Memory B cell (primary cell): ENCODE measurements around the gene LTB4R.

Experiments
- ATAC-seq: fragments of 150-1000 bp; cut with Tn5 transposase; 2 replicates; pipeline ENCODE4 v1.10.0; 2021; ENCODE audit warnings: low read depth, mild to moderate bottlenecking, moderate library complexity
- DNase-seq, 2 donors: peaks; one replicate each; pipeline ENCODE4 v3.0.0; 2022; ENCODE audit warnings: low spot score in 2 of 2
- H3K27ac Mint-ChIP-seq: one replicate; pipeline ENCODE4 v1.8.0; 2022; ENCODE audit warnings: mild to moderate bottlenecking, moderate library complexity, mixed read lengths
- H3K27me3 Mint-ChIP-seq: one replicate; pipeline ENCODE4 v1.8.0; 2022; ENCODE audit warnings: mixed read lengths
- H3K36me3 Mint-ChIP-seq: one replicate; pipeline ENCODE4 v1.8.0; 2022; ENCODE audit warnings: mild to moderate bottlenecking, mixed read lengths
- H3K4me1 Mint-ChIP-seq: one replicate; pipeline ENCODE4 v1.8.0; 2022; ENCODE audit warnings: mixed read lengths
- H3K4me3 Mint-ChIP-seq: one replicate; pipeline ENCODE4 v1.8.0; 2022; ENCODE audit warnings: mild to moderate bottlenecking, moderate library complexity, mixed read lengths
- H3K9me3 Mint-ChIP-seq: one replicate; pipeline ENCODE4 v1.8.0; 2022; ENCODE audit warnings: mixed read lengths

The LTB4R gene

GRCh38 chr14:24304019-24304387 lies 7.3 kb upstream of the LTB4R start:
- ATAC-seq (no peak), DNase-seq (no peak)
- peaks cover 40% of the 10 kb centered on the region for H3K36me3 Mint-ChIP-seq
- no peak overlapping the region for H3K27ac Mint-ChIP-seq
- H3K4me1 Mint-ChIP-seq, result peaks cover 26% of the 10 kb centered on the region
- no peak overlapping the region for H3K4me3 Mint-ChIP-seq
- H3K27me3 Mint-ChIP-seq, result no peaks in the 10 kb centered on the region
- no peaks in the 10 kb centered on the region for H3K9me3 Mint-ChIP-seq

GRCh38 chr14:24307156-24307574 lies 4.1 kb upstream of the LTB4R start:
- ATAC-seq (no peak), DNase-seq (no peak)
- H3K36me3 Mint-ChIP-seq, result peaks cover 38% of the 10 kb centered on the region
- no peaks in the 10 kb centered on the region for H3K9me3 Mint-ChIP-seq
- H3K27me3 Mint-ChIP-seq, result no peaks in the 10 kb centered on the region
- peak overlapping the region; percentile 67 for H3K27ac Mint-ChIP-seq
- H3K4me3 Mint-ChIP-seq, result no peak overlapping the region
- peaks cover 31% of the 10 kb centered on the region for H3K4me1 Mint-ChIP-seq

GRCh38 chr14:24307575-24308341 lies 3.5 kb upstream of the LTB4R start, which contains the start of gene CIDEB:
TSS of gene CIDEB (minus strand) at chr14:24307977. CDS start at chr14:24307858, 119 bp downstream.
- Mint-ChIP-seq H3K9me3 (no peaks in the 10 kb centered on the region), H3K4me1 (peaks cover 35% of the 10 kb centered on the region), H3K27ac (peak within 1 kb of the TSS; percentile 75), H3K27me3 (no peaks in the 10 kb centered on the region), H3K4me3 (no peak within 1 kb of the TSS), H3K36me3 (peaks cover 36% of the 10 kb centered on the region)
- peak; percentile 60 to 65 for DNase-seq
- peak; percentile 9 for ATAC-seq

- no peak overlapping the region for H3K4me3 Mint-ChIP-seq
- peak overlapping the region; percentile 75 for H3K27ac Mint-ChIP-seq
- DNase-seq, result no peak
- no peaks in the 10 kb centered on the region for H3K9me3 Mint-ChIP-seq
- peaks cover 33% of the 10 kb centered on the region for H3K36me3 Mint-ChIP-seq
- no peak for ATAC-seq
- H3K27me3 Mint-ChIP-seq, result no peaks in the 10 kb centered on the region
- H3K4me1 Mint-ChIP-seq, result peaks cover 41% of the 10 kb centered on the region
Observed at GRCh38 chr14:24308342-24309124, 2.8 kb upstream of the LTB4R start.

GRCh38 chr14:24309538-24310264 lies 1.6 kb upstream of the LTB4R start, which contains the start of gene LTB4R2:
TSS of gene LTB4R2 (plus strand) at chr14:24310140. CDS start at chr14:24310665, 525 bp downstream.
- ATAC-seq (no peak), DNase-seq (no peak)
- Mint-ChIP-seq H3K27ac (peak within 1 kb of the TSS; percentile 87), H3K4me1 (peaks cover 48% of the 10 kb centered on the region), H3K36me3 (peaks cover 24% of the 10 kb centered on the region), H3K9me3 (no peaks in the 10 kb centered on the region), H3K27me3 (no peaks in the 10 kb centered on the region), H3K4me3 (peak within 1 kb of the TSS; percentile 80)

GRCh38 chr14:24310265-24310645 lies 1.0 kb upstream of the LTB4R start:
- Mint-ChIP-seq H3K36me3 (peaks cover 18% of the 10 kb centered on the region), H3K4me3 (peak overlapping the region; percentile 80), H3K9me3 (no peaks in the 10 kb centered on the region), H3K27ac (peak overlapping the region; percentile 87), H3K4me1 (peaks cover 48% of the 10 kb centered on the region), H3K27me3 (no peaks in the 10 kb centered on the region)
- no peak for ATAC-seq
- no peak for DNase-seq

GRCh38 chr14:24311837-24312615 lies 724 bp downstream of the LTB4R start:
- DNase-seq (no peak), ATAC-seq (no peak)
- Mint-ChIP-seq H3K4me3 (peak overlapping the region; percentile 80), H3K27ac (peak overlapping the region; percentile 87), H3K36me3 (peaks cover 7% of the 10 kb centered on the region), H3K9me3 (no peaks in the 10 kb centered on the region), H3K27me3 (no peaks in the 10 kb centered on the region), H3K4me1 (peaks cover 45% of the 10 kb centered on the region)

GRCh38 chr14:24312736-24313507 lies 1.6 kb downstream of the LTB4R start:
- peaks cover 3% of the 10 kb centered on the region for H3K36me3 Mint-ChIP-seq
- H3K27ac Mint-ChIP-seq, result peak overlapping the region; percentile 87
- no peaks in the 10 kb centered on the region for H3K27me3 Mint-ChIP-seq
- H3K4me1 Mint-ChIP-seq, result peaks cover 41% of the 10 kb centered on the region
- ATAC-seq (no peak), DNase-seq (no peak)
- H3K9me3 Mint-ChIP-seq, result no peaks in the 10 kb centered on the region
- H3K4me3 Mint-ChIP-seq, result peak overlapping the region; percentile 44

- Mint-ChIP-seq H3K27me3 (peaks cover 2% of the 10 kb centered on the region), H3K27ac (no peak overlapping the region), H3K4me1 (peaks cover 36% of the 10 kb centered on the region), H3K36me3 (no peaks in the 10 kb centered on the region), H3K9me3 (no peaks in the 10 kb centered on the region), H3K4me3 (no peak overlapping the region)
- DNase-seq (no peak), ATAC-seq (no peak)
Observed at GRCh38 chr14:24313913-24314312, 2.6 kb downstream of the LTB4R start.

GRCh38 chr14:24314377-24315193 lies 3.3 kb downstream of the LTB4R start:
- H3K4me1 Mint-ChIP-seq, result peaks cover 29% of the 10 kb centered on the region
- no peaks in the 10 kb centered on the region for H3K9me3 Mint-ChIP-seq
- H3K4me3 Mint-ChIP-seq, result no peak overlapping the region

GRCh38 chr14:24315243-24315806 lies 4.0 kb downstream of the LTB4R start:
- H3K27ac Mint-ChIP-seq, result no peak overlapping the region
- no peaks in the 10 kb centered on the region for H3K9me3 Mint-ChIP-seq
- no peaks in the 10 kb centered on the region for H3K36me3 Mint-ChIP-seq
- no peak for ATAC-seq
- no peak overlapping the region for H3K4me3 Mint-ChIP-seq
- peaks cover 24% of the 10 kb centered on the region for H3K4me1 Mint-ChIP-seq
- H3K27me3 Mint-ChIP-seq, result peaks cover 10% of the 10 kb centered on the region
- DNase-seq, result no peak

More at GRCh38 chr14:24314377-24315193, 3.3 kb downstream of the LTB4R start:
- no peak overlapping the region for H3K27ac Mint-ChIP-seq
- H3K36me3 Mint-ChIP-seq, result no peaks in the 10 kb centered on the region
- H3K27me3 Mint-ChIP-seq, result peaks cover 5% of the 10 kb centered on the region
- no peak for ATAC-seq
- no peak for DNase-seq
